Measurements from ENCODE around the gene PNPLA7. TPM values are rescaled to one million over a fixed set of nuclear protein-coding genes. Genes with fewer than 3 reads are reported as not detected.
"Not testable (repeated sequence)": the region's sequence is repeated elsewhere in the genome, so short reads cannot be mapped to it uniquely, and the experiment has no call there.

Gene PNPLA7
- total RNA-seq: 0.80 TPM
- 1 to 10 TPM; 1.3 to 3.6 (median 2.5) TPM for polyA plus RNA-seq (ENCODE audit: insufficient read depth in 1 of 8, insufficient read length in 8 of 8, low replicate concordance in 1 of 8)
- long read RNA-seq, donor 1, partial matches to known transcripts: 68 of 68 reads
- long read RNA-seq, donor 1, other reads (novel, unspliced or antisense): 0 of 68 reads
- long read RNA-seq, donor 2: 0 reads
- long read RNA-seq, donor 3, partial matches to known transcripts: 158 of 170 reads
- long read RNA-seq, donor 3, other reads (novel, unspliced or antisense): 12 of 170 reads
- long read RNA-seq, donor 4, partial matches to known transcripts: 94 of 94 reads
- long read RNA-seq, donor 4, other reads (novel, unspliced or antisense): 0 of 94 reads
- long read RNA-seq, donor 5: 0 reads
- long read RNA-seq, donor 6, partial matches to known transcripts: 326 of 326 reads
- long read RNA-seq, donor 6, other reads (novel, unspliced or antisense): 0 of 326 reads
- long read RNA-seq, donor 7: 0 reads
- long read RNA-seq, donor 8: 0 reads
- long read RNA-seq, donor 9: 0 reads
- long read RNA-seq, donor 10: 0 reads
- long read RNA-seq, donor 11: 0 reads

- DNase-seq: peak; percentile 93
- 4% methylated on average over 11 of the region's 13 CpGs for WGBS (ENCODE audit: insufficient coverage)
- H3K36me3 ChIP-seq (ENCODE audit: control insufficient read depth, insufficient read depth, low read length): peaks cover 5% of the 10 kb centered on the region
Observed at GRCh38 chr9:137550231-137550621, at the start of gene PNPLA7. Gene PNPLA7 (minus strand): TSS chr9:137550402. CDS start chr9:137550197, 205 bp downstream.

DNA sequence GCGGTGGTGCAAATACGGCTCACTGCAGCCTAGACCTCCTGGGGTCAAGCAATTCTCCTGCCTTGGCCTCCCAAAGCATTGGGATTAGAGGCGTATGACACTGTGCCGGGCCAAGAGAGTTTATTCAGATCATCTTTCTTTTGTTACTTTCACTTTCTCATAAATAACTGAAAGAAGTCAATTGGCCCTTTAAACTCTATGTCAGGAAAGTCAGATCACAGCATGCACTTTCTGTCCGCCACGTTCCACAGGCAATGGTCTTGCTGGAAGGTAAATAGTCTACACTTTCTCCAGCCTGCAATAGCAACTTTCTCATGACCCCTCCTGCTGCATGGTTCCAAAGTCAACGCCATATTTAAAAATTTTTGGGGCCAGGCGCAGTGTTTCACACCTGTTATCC lies 48.7 kb upstream of the PNPLA7 start:
- Histone ChIP-seq H3K4me3 (ENCODE audit: low read length) (no peak overlapping the region), H3K27ac (ENCODE audit: low read length) (no peak overlapping the region)
- WGBS (ENCODE audit: insufficient coverage): 68% methylated on average over 6 of the region's 8 CpGs

More at GRCh38 chr9:137550231-137550621, at the start of gene PNPLA7:
- no peaks in the 10 kb centered on the region for H3K9me3 ChIP-seq (replicated peaks; ENCODE audit: control insufficient read depth, low read depth, low read length)
- H3K4me3 ChIP-seq (ENCODE audit: low read length): peak within 1 kb of the TSS; percentile 60
- H3K4me1 ChIP-seq (ENCODE audit: control insufficient read depth, insufficient read depth, low read length): peaks cover 16% of the 10 kb centered on the region
- H3K27me3 ChIP-seq (ENCODE audit: control insufficient read depth, insufficient read depth, low read length): no peaks in the 10 kb centered on the region
- peak within 1 kb of the TSS; percentile 84 for H3K27ac ChIP-seq (ENCODE audit: low read length)

GRCh38 chr9:137596577-137596976 lies 46.4 kb upstream of the PNPLA7 start:
- no CpG with 5 or more reads among the region's 7 CpGs for WGBS (ENCODE audit: insufficient coverage)
- DNase-seq; H3K27me3 ChIP-seq (ENCODE audit: control insufficient read depth, insufficient read depth, low read length); H3K27ac ChIP-seq (ENCODE audit: low read length); H3K4me1 ChIP-seq (ENCODE audit: control insufficient read depth, insufficient read depth, low read length); H3K9me3 ChIP-seq (replicated peaks; ENCODE audit: control insufficient read depth, low read depth, low read length); H3K36me3 ChIP-seq (ENCODE audit: control insufficient read depth, insufficient read depth, low read length); H3K4me3 ChIP-seq (ENCODE audit: low read length): not testable (repeated sequence)

More for the DNA sequence above, 48.7 kb upstream of the PNPLA7 start:
- Histone ChIP-seq H3K27me3 (ENCODE audit: control insufficient read depth, insufficient read depth, low read length) (peaks cover 7% of the 10 kb centered on the region), H3K9me3 (replicated peaks; ENCODE audit: control insufficient read depth, low read depth, low read length) (no peaks in the 10 kb centered on the region), H3K36me3 (ENCODE audit: control insufficient read depth, insufficient read depth, low read length) (no peaks in the 10 kb centered on the region), H3K4me1 (ENCODE audit: control insufficient read depth, insufficient read depth, low read length) (no peaks in the 10 kb centered on the region)
- DNase-seq: no peak

DNA sequence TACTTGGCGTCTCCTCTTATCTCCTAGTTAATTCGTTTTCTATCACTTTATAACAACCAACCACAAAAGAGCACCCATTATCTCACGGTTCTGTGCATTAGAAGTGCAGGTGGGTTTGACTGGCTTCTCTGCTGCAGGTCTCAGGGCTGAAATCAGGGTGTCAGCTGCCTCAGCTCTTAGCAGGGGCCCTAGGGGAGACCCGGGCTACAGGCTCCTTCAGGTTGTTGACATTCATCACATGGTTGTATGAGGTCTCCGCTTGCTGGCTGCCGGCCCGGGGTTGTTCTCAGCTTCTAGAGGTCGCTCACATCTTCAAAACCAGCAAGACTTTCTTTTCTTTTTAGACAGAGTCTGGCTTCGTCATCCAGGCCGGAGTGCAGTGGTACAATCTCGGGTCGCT lies 43.0 kb upstream of the PNPLA7 start:
- no peaks in the 10 kb centered on the region for H3K9me3 ChIP-seq (replicated peaks; ENCODE audit: control insufficient read depth, low read depth, low read length)
- no peak overlapping the region for H3K27ac ChIP-seq (ENCODE audit: low read length)
- H3K36me3 ChIP-seq (ENCODE audit: control insufficient read depth, insufficient read depth, low read length): peaks cover 6% of the 10 kb centered on the region
- H3K4me1 ChIP-seq (ENCODE audit: control insufficient read depth, insufficient read depth, low read length): peaks cover 16% of the 10 kb centered on the region
- DNase-seq: no peak
- H3K4me3 ChIP-seq (ENCODE audit: low read length): no peak overlapping the region
- WGBS (ENCODE audit: insufficient coverage): 79% methylated on average over 10 of the region's 12 CpGs
- H3K27me3 ChIP-seq (ENCODE audit: control insufficient read depth, insufficient read depth, low read length): no peaks in the 10 kb centered on the region

DNA sequence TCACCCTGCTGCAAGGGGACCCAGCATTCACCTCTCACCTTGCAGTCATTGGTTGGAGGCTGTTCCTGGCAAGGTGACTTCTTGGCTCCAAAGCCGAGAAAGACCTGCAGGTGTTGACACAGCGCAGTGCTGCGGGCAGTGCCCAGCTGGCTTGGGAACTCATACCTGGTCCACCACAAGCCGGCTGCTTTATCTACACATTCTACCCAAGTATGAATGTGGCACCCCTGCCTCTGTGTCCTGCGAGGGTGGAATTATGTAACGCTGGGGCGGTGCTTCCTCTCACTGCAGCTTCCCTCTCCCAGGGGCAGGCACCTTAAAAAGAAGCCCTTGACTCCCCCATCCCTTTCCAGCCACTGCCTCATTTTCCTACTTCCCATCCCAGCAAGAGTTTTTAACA lies 42.6 kb upstream of the PNPLA7 start:
- no peak for DNase-seq
- no peak overlapping the region for H3K4me3 ChIP-seq (ENCODE audit: low read length)
- no peak overlapping the region for H3K27ac ChIP-seq (ENCODE audit: low read length)
- 89% methylated on average over 4 of the region's 7 CpGs for WGBS (ENCODE audit: insufficient coverage)
- H3K9me3 ChIP-seq (replicated peaks; ENCODE audit: control insufficient read depth, low read depth, low read length): no peaks in the 10 kb centered on the region
- H3K36me3 ChIP-seq (ENCODE audit: control insufficient read depth, insufficient read depth, low read length): peaks cover 10% of the 10 kb centered on the region
- H3K27me3 ChIP-seq (ENCODE audit: control insufficient read depth, insufficient read depth, low read length): no peaks in the 10 kb centered on the region
- peaks cover 16% of the 10 kb centered on the region for H3K4me1 ChIP-seq (ENCODE audit: control insufficient read depth, insufficient read depth, low read length)

- H3K36me3 ChIP-seq (ENCODE audit: control insufficient read depth, insufficient read depth, low read length): peaks cover 30% of the 10 kb centered on the region
- peaks cover 16% of the 10 kb centered on the region for H3K4me1 ChIP-seq (ENCODE audit: control insufficient read depth, insufficient read depth, low read length)
- H3K4me3 ChIP-seq (ENCODE audit: low read length): peak within 1 kb of the TSS; percentile 78
- under 1% methylated on average over 105 of the region's 113 CpGs for WGBS (ENCODE audit: insufficient coverage)
- no peak within 1 kb of the TSS for H3K27ac ChIP-seq (ENCODE audit: low read length)
- peak; percentile 96 for DNase-seq
- H3K9me3 ChIP-seq (replicated peaks; ENCODE audit: control insufficient read depth, low read depth, low read length): no peaks in the 10 kb centered on the region
- H3K27me3 ChIP-seq (ENCODE audit: control insufficient read depth, insufficient read depth, low read length): no peaks in the 10 kb centered on the region
Observed at GRCh38 chr9:137590469-137591383, 40.5 kb upstream of the PNPLA7 start, which contains the start of gene ZMYND19. Gene ZMYND19 (minus strand): TSS chr9:137590512. CDS start chr9:137590263, 249 bp downstream.

GRCh38 chr9:137590123-137590468 lies 39.9 kb upstream of the PNPLA7 start:
- Histone ChIP-seq H3K4me3 (ENCODE audit: low read length) (peak overlapping the region; percentile 25), H3K27me3 (ENCODE audit: control insufficient read depth, insufficient read depth, low read length) (no peaks in the 10 kb centered on the region), H3K36me3 (ENCODE audit: control insufficient read depth, insufficient read depth, low read length) (peaks cover 33% of the 10 kb centered on the region), H3K27ac (ENCODE audit: low read length) (no peak overlapping the region), H3K9me3 (replicated peaks; ENCODE audit: control insufficient read depth, low read depth, low read length) (no peaks in the 10 kb centered on the region), H3K4me1 (ENCODE audit: control insufficient read depth, insufficient read depth, low read length) (peaks cover 16% of the 10 kb centered on the region)
- WGBS (ENCODE audit: insufficient coverage): under 1% methylated on average over 61 of the region's 61 CpGs
- DNase-seq: no peak

DNA sequence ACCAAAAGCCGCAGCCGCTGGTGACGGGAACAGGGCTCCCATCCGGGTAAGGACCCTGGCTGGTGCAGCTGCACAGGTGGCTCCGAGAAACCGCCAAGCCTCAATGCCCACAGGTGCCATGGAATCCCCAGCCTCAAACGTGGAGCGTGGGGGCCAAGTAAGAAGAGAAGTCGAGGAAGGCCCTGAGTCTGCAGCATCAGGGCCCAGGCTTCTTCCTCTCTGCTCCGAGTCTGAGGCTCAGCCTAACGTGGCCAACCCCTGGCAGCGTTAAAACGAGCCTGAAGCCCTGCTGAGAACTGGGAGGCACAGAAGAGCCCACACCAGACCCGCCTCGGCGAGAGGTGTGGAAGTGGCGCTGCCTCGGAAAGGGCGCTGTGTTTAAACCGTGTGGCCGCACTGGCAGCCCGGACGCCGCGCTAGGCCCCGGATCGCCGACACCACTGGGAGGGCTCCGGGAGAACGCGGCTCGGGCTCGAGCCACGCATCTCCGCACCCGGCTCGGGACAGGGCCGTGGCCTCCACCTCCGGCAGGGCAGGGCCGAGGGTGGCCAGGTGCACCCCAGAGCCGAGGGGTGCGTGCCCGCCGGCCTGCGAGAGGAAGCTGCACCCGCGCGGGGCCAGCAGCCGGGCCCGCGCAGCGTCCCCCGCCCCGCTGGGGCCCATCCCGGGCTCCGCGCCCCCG lies 39.4 kb upstream of the PNPLA7 start:
- Histone ChIP-seq H3K4me1 (ENCODE audit: control insufficient read depth, insufficient read depth, low read length) (peaks cover 16% of the 10 kb centered on the region), H3K9me3 (replicated peaks; ENCODE audit: control insufficient read depth, low read depth, low read length) (no peaks in the 10 kb centered on the region), H3K36me3 (ENCODE audit: control insufficient read depth, insufficient read depth, low read length) (peaks cover 35% of the 10 kb centered on the region), H3K4me3 (ENCODE audit: low read length) (peak overlapping the region; percentile 56), H3K27ac (ENCODE audit: low read length) (no peak overlapping the region), H3K27me3 (ENCODE audit: control insufficient read depth, insufficient read depth, low read length) (no peaks in the 10 kb centered on the region)
- DNase-seq: no peak
- WGBS (ENCODE audit: insufficient coverage): 8% methylated on average over 58 of the region's 58 CpGs

GRCh38 chr9:137588891-137589290 lies 38.7 kb upstream of the PNPLA7 start:
- Histone ChIP-seq H3K4me1 (ENCODE audit: control insufficient read depth, insufficient read depth, low read length) (peaks cover 16% of the 10 kb centered on the region), H3K9me3 (replicated peaks; ENCODE audit: control insufficient read depth, low read depth, low read length) (no peaks in the 10 kb centered on the region), H3K4me3 (ENCODE audit: low read length) (peak overlapping the region; percentile 56), H3K36me3 (ENCODE audit: control insufficient read depth, insufficient read depth, low read length) (peaks cover 40% of the 10 kb centered on the region), H3K27ac (ENCODE audit: low read length) (no peak overlapping the region), H3K27me3 (ENCODE audit: control insufficient read depth, insufficient read depth, low read length) (no peaks in the 10 kb centered on the region)
- DNase-seq: no peak
- WGBS (ENCODE audit: insufficient coverage): 78% methylated on average over 4 of the region's 6 CpGs
